HG03108 (cell line): ENCODE results near the gene LDLRAP1.
"Not testable (repeated sequence)": the region's sequence is repeated elsewhere in the genome, so short reads cannot be mapped to it uniquely, and the experiment has no call there.

Experiments used
- ATAC-seq: cut with Tn5 transposase; IDR thresholded peaks from one replicate; pipeline ENCODE4 v1.9.1; 2021; ENCODE audit warnings: moderate library complexity; ENCODE audit not compliant: unreplicated experiment

Gene LDLRAP1

DNA sequence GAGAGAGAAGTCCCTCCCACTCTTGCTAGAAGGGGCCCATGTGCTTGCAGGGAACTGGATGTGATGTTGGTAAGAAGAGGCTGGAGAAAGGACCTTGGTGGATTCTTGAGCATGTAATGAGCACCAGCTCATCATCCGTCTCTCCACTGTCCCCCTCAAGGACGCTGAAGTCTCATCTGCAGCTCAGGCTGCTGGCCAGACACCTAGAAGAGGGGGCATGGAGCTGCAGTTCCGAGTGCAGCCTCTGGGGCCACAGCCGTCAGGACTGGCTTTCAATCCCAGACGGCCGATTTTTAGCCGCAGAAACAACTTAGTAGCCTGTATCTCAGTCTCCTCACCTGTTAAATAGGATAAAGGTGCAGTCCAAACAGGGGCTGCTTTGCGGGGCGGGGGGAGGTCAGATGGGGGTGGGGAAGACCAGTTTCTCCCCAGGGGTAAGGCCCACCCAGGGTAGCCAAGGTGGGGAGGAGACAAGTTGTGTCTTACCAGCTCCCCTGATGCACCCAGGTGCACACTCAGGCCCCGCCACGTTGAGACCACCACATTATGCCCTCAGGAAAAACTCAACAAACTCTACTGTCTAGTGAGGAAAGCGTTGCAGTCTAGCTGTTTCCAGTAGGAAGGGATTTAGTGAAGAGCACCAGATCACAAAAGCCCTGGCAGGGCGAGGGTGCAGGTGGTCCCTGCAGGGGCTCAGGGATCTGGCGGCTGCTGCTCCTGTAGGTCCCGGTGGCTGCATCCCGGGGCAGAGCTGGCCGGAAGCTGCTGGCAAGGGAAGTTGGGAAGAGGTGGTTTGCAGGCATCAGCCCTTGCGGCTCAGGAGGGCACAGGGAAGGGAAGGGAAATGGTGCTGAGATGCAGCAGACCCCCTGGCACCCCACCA lies 29.5 kb downstream of the LDLRAP1 start:
- ATAC-seq = no peak

DNA sequence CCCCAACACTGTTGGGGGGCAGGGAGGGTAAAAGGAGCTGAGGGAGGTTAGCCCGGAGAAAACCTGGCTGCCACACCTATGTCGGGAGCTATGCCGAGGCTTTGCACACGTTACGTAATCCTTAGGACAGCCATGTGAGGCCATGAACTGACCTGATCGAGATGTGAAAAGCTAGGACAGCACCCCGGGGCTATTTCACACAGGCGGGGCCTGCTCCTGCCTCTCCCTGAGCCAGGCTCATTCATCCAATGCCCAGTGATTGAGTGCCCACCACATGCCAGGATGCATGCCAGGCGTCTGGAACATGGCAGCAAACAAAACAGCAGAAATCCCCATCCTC lies 30.2 kb downstream of the LDLRAP1 start:
- no peak for ATAC-seq

DNA sequence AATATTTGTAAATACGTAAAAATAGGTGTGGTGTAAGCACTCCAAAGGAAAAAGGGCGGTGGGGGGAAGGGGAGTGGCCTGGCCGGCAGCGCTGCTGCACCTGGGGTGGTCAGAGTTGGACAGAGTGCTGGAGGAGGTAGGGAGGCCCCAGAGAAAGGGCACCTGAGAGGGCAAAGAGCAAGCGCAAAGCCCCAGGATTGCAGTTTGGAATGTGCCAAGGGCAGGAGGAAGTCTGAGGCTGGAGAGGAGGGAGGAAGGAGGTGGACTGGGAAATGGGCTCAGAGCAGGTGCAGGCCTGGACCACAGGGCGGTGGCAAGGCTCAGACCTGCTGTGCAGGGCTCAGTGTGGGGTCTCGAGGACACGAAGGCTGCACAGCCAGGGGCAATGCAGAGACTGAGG lies 30.6 kb downstream of the LDLRAP1 start:
- ATAC-seq = no peak

DNA sequence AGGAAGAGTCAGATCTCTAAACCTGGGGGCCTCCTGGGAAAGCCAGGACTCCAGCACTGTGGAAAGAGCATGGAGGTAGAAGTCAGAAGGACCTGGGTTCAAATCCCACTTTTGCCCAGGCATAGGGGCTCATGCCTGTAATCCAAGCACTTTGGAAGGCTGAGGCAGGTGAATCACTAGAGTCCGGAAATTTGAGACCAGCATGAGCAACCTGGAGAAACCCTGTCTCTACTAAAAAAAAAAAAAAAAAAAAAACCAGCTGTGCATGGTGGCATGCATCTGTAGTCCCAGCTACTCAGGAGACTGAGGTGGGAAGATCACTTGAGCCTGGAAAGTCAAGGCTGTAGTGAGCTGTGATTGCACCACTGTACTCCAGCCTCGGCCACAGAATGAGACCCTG lies 31.8 kb downstream of the LDLRAP1 start:
- ATAC-seq = no peak

DNA sequence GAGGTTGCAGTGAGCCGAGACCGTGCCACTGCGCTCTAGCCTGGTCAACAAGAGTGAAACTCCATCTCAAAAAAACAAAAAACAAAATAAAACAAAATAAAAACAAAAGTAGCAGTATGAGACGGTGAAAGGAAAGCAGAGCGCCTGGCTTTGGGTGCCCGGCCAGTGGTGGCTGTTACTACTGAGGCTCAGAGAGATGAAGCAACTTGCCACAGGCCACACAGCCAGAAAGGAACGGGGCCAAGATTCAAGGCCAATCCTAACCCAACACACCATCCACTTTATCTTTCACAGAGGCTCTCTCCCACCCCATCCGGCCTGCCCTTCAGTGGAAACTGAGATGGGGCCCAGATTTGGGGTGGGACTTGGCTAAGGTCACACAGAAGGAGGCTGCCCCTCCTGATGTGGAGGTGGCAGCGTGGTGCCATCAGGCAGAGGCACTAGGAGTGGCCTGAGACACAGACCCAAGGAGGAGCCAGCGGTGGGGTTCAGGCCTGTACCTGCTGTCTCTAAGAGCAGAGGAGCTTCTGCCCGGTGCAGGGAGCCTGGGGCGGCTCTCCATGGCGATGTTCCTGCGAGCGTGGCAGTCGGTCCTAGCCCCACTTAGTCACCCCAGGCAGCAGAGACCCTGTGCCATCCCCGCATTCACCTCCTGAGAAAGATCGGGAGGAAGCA lies 33.2 kb downstream of the LDLRAP1 start:
- ATAC-seq = no peak

DNA sequence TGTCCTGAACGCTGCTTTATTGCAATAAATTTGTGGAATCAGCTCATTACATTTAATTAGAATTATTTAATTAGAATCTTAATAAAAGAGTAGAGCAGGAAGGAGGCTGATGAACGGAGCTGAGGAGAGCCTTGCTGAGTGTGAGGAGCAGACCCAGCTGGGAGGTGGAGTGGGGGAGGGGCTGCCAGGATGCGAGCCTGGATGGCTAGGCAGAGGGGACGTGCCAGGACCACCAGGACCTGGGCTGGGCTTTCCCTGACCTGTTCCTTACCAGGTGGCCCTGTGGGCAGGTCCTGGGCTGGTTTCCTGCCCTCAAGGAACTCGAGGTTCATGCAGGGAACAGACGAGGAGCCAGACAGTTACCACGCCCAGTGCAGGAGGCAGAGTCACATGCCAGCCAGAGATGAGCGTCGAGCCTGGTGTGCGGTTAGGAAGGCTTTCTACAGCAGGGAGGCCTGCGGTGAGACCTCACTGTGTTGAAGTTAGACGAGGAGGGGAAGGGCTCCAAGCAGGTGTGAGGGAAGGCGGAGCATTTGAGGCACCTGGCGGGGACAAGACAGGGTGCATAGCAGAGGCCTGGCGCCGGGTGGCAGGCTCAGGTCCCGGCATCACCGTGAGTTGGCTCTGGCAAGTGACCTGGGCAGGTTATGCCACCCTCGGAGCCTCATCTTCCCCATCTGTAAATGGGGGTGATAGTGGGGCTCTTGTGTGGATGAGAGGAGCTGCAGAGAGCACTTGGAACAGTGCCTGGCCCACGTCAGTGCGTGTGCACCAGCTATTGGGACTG lies 33.9 kb downstream of the LDLRAP1 start:
- no peak for ATAC-seq

DNA sequence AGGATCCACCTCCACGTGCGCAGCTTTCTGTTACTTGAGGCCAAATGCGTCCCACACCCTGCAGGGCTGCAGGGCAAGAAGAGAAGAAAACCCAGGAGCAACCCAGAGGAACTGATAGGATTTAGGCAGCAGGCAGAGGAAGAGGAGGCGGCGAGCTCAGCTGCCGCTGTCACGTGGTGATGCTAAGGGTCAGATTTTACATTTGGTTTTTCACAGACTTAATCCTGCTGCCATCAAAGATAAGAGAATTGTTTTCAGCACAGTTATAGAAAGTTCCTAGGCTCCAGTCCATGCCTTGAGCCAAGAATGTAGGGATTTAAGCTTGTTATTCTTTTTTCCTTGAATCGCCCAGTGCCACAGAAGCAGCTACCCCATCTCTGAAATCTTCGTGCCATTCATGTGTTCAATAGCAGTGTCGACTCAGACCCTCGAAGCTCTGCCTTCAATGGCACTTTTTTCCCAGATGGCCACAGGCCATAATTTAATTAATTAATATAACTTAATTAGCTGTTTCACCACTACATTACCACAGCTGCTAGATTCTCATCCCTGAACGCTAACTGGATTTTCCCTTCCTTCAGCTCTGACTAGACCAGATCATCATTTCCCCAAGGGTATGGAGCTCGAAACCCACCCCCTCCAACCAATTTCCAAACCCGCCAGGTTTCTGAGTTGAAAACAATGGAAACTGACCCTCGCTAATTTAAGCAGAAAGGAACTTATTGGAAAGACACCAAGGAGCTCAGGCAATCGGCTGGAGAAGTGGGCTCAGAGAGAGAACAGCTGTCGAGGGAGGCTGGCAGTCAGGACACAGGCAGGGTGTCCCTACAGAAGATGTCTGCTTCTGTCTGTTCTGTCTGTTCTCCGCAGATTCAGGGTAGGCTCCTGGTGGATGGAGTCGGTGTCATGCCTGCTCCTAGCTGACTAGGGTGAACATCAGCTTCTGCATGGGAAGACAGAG lies 36.2 kb downstream of the LDLRAP1 start:
- no peak for ATAC-seq

DNA sequence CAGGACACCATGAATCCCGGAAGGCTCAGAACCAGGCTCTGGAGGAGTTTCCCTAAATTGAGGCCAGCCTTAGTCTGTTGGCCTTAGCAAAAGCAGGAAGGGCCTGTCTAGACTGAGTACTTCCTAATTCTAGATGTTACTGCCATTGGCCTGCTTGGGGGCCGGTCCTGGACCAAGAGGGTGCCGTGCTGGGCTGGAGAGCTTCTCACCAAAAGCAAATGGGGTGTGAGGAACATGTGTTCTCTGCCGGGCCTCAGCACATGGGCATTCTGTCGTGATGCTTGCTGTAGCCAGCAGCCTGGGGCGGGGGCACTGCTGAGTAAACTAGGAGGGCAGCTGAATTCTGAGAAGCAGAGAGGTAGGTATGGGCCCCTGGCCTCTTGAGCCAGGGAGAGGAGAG lies 37.5 kb downstream of the LDLRAP1 start:
- no peak for ATAC-seq

DNA sequence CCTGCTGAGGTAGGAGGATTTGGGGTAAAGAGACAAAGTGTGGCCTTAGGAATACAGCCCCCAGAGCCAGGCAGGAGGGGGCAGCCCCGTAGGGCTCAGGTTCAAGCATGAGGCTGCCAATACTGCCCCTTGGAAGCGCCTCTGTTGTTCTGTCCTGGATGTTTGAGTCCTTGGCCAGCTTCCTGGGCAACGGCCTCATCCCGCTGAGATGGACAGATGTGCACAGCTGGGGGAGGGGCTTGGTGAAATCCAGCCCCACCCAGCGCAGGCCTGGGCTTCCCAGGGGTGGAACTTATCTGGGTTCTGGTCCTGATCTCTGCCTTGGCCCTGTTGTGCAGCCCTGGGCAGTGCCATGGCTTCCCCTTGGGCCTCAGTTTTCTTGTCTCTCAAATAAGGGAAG lies 38.4 kb downstream of the LDLRAP1 start:
- no peak for ATAC-seq

DNA sequence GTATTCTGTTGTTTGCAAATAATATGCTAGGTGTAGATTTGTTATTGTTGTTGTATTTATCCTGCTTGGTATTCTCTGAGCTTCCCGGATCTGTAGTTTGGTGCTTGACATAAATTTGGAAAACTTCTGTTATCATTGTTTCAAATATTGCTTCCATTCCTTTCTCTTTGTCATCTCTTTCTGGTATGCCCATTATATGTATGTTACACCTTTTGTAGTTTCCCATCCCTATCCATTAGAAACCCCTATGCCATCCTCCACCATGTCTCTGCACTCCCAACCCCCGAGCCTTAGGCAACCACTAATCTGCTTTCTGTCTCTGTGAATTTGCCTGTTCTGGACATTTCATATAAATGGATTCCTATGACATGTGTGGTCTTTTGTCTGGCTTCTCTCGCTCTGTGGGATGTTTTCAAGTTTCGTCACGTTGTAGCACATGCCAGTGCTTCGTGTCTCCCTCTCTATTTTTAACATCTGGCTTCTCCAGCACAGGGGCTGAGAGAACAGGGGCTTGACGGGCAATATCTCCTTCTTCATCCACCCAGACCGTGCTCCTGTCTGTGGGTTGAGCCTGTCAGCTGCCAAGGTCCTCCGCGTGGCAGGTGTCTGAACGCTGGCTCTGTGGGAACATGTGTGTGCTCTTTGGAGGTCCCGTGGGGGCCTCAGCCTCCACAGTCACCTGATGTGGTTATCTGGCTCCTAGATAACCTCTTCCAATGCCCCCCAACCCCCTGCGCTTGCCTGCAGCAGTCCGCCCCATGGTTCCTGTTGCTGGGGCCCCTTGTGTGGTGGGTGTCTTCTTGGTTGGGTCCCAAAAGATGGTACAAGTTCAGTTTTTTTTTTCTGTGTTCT lies 40.3 kb downstream of the LDLRAP1 start:
- ATAC-seq = no peak

DNA sequence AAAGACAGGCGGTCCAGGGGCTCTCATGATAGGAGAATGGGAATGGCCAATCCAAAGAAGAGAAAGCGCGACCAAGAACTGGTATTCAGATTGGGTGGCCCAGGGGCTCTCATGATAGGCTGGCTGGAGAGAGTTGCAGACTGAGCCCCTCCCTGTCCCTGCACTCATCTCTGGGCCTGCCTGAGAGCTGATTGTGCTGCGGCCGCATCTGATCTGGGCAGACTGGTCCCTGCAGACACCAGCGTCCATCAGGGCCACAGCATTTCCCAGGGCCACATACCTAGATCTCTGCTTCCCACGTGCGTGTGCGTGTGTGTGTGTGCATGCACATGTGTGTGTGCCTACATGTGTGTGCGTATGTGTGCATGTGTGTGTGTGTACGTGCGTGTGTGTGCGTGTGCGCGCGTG lies 42.8 kb downstream of the LDLRAP1 start:
- no peak for ATAC-seq

DNA sequence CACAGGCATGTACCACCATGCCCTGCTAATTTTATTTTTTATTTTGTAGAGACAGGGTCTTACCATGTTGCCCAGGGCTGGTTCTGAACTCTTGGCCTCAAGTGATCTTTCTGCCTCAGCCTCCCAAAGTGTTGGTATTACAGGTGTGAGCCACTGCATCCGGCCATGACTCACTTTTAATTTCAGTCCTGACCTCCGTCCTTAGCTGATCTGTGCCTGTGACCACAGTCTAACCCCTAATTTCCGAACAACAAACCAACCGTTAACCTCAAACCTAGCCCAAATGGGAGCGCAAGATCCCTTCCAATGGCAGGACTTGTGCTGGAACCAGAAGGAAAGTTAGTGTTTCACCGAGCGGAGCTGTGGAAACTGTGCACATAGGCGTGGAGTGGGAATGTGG lies 43.9 kb downstream of the LDLRAP1 start:
- ATAC-seq = no peak

DNA sequence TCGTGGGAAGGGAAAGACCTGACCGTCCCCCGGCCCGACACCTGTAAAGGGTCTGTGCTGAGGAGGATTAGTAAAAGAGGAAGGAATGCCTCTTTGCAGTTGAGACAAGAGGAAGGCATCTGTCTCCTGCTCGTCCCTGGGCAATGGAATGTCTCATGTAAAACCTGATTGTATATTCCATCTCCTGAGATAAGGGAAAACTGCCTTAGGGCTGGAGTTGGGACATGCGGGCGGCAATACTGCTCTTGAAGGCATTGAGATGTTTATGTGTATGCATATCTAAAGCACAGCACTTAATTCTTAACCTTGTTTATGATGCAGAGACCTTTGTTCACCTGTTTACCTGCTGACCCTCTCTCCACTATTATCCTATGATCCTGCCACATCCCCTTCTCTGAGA lies 44.8 kb downstream of the LDLRAP1 start:
- not testable (repeated sequence) for ATAC-seq

DNA sequence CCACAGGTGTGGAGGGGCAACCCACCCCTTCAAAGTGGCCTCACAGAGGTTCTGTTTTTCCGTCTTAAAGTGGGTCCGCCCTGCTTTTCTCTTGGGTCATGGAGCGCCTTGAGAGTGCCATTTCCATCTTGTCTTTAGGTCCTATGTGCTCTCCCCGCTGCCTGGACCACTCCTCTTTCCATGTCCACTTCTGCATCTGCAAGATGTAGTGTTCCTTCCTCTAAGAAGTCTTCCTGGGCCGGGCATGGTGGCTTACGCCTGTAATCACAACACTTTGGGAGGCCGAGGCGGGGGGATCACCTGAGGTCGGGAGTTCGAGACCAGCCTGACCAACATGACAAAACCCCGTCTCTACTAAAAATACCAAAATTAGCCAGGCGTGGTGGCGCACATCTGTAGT lies 45.4 kb downstream of the LDLRAP1 start:
- not testable (repeated sequence) for ATAC-seq

DNA sequence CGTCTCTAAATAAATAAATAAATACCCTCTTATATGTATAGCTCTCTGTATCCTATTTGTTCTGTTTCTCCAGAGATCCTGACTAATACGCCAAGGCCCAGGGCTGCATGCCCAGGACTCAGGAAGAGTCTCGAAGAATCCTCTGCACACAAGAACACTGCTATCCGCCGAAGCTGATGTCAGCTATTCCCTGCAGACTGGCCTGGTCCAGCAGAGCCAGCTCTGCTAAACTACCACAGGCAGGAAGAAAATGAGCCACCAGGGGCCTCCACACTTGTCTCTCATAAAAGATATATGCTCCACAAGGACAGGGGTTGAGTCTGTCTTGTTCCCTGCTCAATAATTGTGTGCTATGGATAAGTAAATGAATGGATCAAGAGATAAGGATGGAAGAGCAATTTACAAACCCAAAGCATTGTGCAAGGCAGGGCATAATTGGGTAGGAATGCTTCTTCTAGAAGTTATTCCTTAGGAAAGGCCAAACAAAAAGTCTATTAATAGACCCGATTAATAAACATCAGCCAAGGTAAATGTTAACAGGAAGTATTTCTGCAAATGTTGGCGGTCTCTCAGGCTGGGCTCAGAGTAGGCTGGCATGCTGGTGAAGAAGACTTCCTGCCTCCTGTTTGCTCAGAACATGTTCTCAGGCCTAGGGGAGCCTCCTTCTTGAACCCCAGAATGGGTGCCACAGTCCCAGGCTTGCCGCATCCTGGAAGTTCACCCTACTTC lies 46.9 kb downstream of the LDLRAP1 start:
- ATAC-seq = no peak

DNA sequence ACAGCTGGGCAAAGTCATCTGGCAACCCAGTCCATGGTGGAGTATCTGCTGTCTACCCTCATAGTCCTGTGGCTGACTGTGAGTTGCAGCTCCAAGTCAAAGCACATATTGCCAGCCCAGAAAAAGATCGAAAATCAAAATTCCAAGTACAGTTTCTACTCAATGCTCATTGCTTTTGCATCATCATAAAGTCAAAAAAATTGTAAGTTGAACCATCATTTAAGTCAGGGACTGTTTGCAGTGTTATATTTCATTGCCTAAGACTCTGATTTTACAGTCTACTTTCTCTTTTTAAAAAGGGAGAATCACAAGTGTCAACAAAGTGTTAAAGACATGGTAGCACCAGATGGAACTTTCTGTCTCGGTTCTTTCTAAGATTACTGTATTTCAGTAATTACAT lies 50.5 kb downstream of the LDLRAP1 start:
- no peak for ATAC-seq

DNA sequence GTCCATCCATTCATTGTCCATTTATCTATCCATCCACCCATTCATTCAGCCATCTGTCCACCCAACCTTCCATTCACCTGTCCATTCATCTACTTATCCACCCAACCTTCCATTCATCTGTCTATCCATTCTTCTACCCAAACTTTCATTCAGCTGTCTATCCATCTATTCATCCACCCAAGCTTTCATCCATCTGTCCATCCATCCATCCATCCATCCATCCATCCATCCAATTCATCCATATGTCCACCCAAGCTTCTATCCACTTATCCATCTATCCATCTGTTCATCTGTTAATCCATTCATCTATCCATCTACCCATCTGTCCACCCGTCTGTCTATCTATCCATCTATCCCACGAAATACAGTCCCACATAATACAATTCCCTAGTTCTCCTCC lies 51.6 kb downstream of the LDLRAP1 start:
- no peak for ATAC-seq

DNA sequence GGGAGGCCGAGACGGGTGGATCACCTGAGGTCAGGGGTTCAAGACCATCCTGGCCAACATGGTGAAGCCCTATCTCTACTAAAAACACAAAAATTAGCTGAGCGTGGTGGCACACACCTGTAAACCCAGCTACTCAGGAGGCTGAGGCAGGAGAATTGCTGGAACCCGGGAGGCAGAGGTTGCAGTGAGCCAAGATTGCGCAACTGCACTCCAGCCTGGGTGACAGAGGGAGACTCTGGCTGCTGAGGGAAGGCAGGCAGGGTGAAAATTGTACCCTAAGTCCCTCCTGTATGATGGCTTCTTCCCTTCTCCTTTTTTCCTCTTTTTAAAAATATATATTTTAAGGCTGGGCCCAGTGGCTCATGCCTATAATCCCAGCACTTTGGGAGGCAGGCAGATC lies 53.2 kb downstream of the LDLRAP1 start:
- not testable (repeated sequence) for ATAC-seq

DNA sequence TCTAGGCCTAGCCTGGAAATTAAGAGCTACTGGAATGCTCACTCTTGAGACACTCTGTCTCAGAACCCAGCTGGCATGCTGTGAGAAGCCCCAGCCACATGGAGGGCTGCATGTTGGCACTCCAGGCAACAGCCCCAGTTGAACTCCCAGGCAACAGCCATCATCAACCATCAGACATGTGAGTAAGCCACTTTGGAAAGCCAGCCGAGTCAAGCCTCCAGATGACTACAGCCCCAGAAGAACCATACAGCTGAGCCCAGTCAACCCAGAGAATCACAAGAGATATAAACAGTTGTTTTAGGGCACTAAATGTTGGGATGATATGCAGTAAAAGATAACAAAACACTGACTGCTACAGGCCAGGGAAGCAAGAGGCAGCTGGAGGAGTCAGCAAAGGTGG lies 55.5 kb downstream of the LDLRAP1 start:
- no peak for ATAC-seq
